ENCODE measurements around the gene OR2M7.
"Not testable (repeated sequence)": the region's sequence is repeated elsewhere in the genome, so short reads cannot be mapped to it uniquely, and the experiment has no call there.

OR2M7 gene, protein sequence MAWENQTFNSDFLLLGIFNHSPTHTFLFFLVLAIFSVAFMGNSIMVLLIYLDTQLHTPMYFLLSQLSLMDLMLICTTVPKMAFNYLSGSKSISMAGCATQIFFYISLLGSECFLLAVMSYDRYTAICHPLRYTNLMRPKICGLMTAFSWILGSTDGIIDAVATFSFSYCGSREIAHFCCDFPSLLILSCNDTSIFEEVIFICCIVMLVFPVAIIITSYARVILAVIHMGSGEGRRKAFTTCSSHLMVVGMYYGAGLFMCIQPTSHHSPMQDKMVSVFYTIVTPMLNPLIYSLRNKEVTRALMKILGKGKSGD

DNA sequence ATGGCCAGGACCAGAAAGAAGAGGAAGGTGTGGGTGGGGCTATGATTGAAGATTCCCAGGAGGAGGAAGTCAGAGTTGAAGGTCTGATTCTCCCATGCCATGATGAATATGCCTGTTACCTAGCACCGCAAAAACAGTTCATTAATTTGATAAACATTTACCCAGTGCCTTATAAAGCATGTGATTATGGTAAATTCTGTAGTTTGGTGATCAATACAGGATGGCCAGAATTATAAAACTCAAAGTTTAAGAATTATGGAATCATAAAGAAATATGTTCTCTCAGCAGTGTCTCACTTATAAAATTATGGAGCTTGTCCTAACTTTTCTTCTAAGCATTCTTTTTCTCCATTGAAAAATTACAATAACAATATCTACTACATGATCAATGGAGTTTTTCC, at the start of gene OR2M7:
Gene OR2M7, minus strand, starts transcription at position 101 of the 400 bp plus-strand sequence. Its CDS starts 0 bp downstream, at position 101.
- no peak for DNase-seq (ENCODE audit: extremely low read depth in 1 of 2, low read depth in 1 of 2)

GRCh38 chr1:248373761-248374160, 49.4 kb upstream of the OR2M7 start:
- DNase-seq (ENCODE audit: extremely low read depth in 1 of 2, low read depth in 1 of 2) = no peak

- no peak for DNase-seq (ENCODE audit: extremely low read depth in 1 of 2, low read depth in 1 of 2)
These were observed 48.0 kb upstream of the OR2M7 start for GRCh38 chr1:248372394-248372793.

DNA sequence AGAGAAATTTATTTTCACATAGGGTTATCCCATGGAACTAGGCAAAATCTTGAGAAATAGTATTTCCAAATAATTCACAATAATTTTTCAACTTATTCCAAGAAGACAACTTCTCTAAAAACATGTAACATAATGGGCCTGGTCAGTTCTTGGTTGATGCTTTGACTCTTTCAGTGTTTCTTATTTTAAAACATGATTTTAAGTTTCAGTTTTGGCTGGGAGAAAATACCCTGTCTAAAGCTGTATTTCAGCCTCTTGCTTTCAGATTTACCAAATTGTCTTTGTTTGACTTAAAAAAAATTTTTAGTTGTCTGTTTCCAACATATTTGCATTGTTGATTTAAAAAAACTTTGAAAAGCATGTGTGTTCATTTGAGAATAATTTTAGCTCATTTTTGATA, 42.2 kb upstream of the OR2M7 start:
- no peak for DNase-seq (ENCODE audit: extremely low read depth in 1 of 2, low read depth in 1 of 2)

DNA sequence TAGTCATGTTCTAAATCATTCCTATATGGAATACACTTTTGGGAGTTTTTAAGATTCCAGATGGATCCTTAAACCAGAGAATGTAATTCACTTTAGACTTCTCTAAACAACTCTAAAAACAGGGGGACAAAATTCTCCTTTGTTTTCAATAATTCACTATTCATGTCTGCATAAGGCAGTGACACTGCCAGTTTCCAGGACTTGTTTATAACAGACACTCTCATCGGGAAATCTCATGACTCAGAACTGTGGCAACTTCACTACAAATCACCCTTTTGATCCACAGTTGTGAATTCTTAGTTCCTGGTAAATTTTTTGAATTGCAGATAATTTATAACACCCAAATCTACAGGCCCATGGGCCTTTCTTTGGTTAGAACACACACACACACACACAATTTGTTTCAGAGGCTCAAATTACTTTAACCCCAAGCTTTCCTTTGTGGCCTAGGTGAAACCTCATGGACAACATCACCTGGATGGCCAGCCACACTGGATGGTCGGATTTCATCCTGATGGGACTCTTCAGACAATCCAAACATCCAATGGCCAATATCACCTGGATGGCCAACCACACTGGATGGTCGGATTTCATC, 36.9 kb upstream of the OR2M7 start, which contains the start of gene OR2T4:
Gene OR2T4, plus strand, starts transcription at position 545 of the 595 bp plus-strand sequence. Its CDS starts 0 bp downstream, at position 545.
- no peak for DNase-seq (ENCODE audit: extremely low read depth in 1 of 2, low read depth in 1 of 2)

GRCh38 chr1:248359415-248359814, 35.0 kb upstream of the OR2M7 start:
- no peak for DNase-seq (ENCODE audit: extremely low read depth in 1 of 2, low read depth in 1 of 2)

- no peak for DNase-seq (ENCODE audit: extremely low read depth in 1 of 2, low read depth in 1 of 2)
These were observed 24.1 kb upstream of the OR2M7 start, which contains the start of gene OR14C36 for GRCh38 chr1:248348475-248348874. OR14C36 (plus strand) TSS chr1:248348775; CDS start chr1:248348775, 0 bp downstream.

GRCh38 chr1:248343451-248343850, 19.1 kb upstream of the OR2M7 start:
- DNase-seq (ENCODE audit: extremely low read depth in 1 of 2, low read depth in 1 of 2) = no peak

DNA sequence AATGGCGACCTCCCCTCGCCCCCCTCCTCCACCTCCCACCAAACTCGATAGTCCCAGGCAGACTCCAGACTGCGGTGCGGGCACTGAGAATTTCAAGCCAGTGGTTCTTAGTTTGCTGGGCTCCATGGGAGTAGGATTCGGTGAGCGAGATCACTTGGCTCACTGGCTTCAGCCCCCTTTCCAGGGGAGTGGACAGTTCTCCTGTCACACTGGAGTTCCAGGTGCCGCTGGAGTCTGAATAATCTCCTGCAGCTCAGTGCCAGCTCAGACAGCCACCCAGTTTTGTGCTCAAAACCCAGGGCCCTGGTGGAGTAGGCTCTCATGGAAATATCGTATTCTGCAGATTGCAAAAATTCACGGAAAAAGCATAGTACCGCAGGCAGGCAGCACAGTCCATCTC, 7.6 kb downstream of the OR2M7 start:
- no peak for DNase-seq (ENCODE audit: extremely low read depth in 1 of 2, low read depth in 1 of 2)

GRCh38 chr1:248306740-248307139, 17.6 kb downstream of the OR2M7 start:
- DNase-seq (ENCODE audit: extremely low read depth in 1 of 2, low read depth in 1 of 2) = not testable (repeated sequence)

- no peak for DNase-seq (ENCODE audit: extremely low read depth in 1 of 2, low read depth in 1 of 2)
These were observed 18.3 kb downstream of the OR2M7 start for GRCh38 chr1:248306103-248306502.

GRCh38 chr1:248305672-248306071, 18.7 kb downstream of the OR2M7 start:
- DNase-seq (ENCODE audit: extremely low read depth in 1 of 2, low read depth in 1 of 2) = not testable (repeated sequence)

DNA sequence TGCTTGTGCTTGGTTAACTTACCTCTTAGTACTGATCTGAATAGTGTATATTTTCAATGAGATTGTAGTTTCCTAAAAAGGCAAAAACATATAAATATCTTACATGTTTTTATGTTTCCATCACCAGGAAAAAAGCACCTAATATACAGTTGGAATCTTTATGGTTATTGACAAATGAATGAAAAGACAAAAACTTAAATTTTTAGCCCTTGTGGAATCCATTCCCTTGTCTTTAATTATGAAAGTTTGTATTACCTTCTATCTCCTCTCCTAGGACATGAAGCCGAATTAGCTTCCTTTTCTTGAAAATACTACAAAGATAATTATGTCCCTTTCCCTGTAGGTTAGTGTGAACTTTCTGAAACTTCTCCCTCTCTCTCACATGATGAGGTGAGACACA, 21.0 kb downstream of the OR2M7 start, which contains the start of gene OR2T12:
Gene OR2T12, minus strand, starts transcription at position 101 of the 400 bp plus-strand sequence. CDS start 7,846 bp downstream, outside the sequence.
- no peak for DNase-seq (ENCODE audit: extremely low read depth in 1 of 2, low read depth in 1 of 2)

GRCh38 chr1:248288391-248288790, 36.0 kb downstream of the OR2M7 start:
- DNase-seq (ENCODE audit: extremely low read depth in 1 of 2, low read depth in 1 of 2) = no peak

GRCh38 chr1:248277876-248278275, 46.5 kb downstream of the OR2M7 start, which contains the start of gene OR2T33:
OR2T33 (minus strand) TSS chr1:248277976; CDS start chr1:248273814, 4,162 bp downstream.
- DNase-seq (ENCODE audit: extremely low read depth in 1 of 2, low read depth in 1 of 2) = no peak
